Mammary microvascular endothelial cell (primary cell): ENCODE measurements around the gene RBX1. TPM values are rescaled to one million over a fixed set of nuclear protein-coding genes. Genes with fewer than 3 reads are reported as not detected.

Experiments used
- total RNA-seq: library from RNA; depleted of rRNA; stranded (reverse); fragments of >200 nt; gene quantifications from 2 replicates; pipeline ENCODE4 v1.2.3, GENCODE V29; 2015

The RBX1 gene
- total RNA-seq: 97.5 and 99.3 TPM in 2 replicates

GRCh38 chr22:40950962-40951794, at the start of gene RBX1:
Gene RBX1 (plus strand): TSS chr22:40951378. CDS start chr22:40951399, 21 bp downstream.

Other genes with a start within 250 kb of the RBX1 start
- 14.9 and 17.1 TPM in 2 replicates for gene SLC25A17, start 132.0 kb upstream of the RBX1 start, total RNA-seq
- gene ST13, start 94.7 kb upstream of the RBX1 start, total RNA-seq: 110 and 135 TPM in 2 replicates
- gene XPNPEP3, start 94.2 kb upstream of the RBX1 start, total RNA-seq: 6.4 and 8.1 TPM in 2 replicates
- gene DNAJB7, start 89.3 kb upstream of the RBX1 start, total RNA-seq: not detected in 2 replicates
- gene EP300, start 141.2 kb downstream of the RBX1 start, total RNA-seq: 19.8 and 36.0 TPM in 2 replicates